Epithelial cell of proximal tubule (primary cell): ENCODE results near the gene CHMP4B. TPM values are rescaled to one million over a fixed set of nuclear protein-coding genes. Genes with fewer than 3 reads are reported as not detected.

Experiments
- DNase-seq: peaks from one replicate; pipeline ENCODE4 v3.0.0-alpha.2; 2011; ENCODE audit warnings: low read depth
- H3K4me3 ChIP-seq: 2 replicates; pipeline ENCODE4 v1.5.1; 2011; ENCODE audit warnings: low read depth, mild to moderate bottlenecking, low read length
- CTCF ChIP-seq: conservative IDR thresholded peaks from 2 replicates; pipeline ENCODE4 v1.5.1; 2012; ENCODE audit warnings: low read depth, mild to moderate bottlenecking, low read length
- total RNA-seq: library from RNA; depleted of rRNA; stranded (reverse); fragments of >200 nt; gene quantifications from 2 replicates; pipeline ENCODE4 v1.2.3, GENCODE V29; 2015

CHMP4B gene
- total RNA-seq, 1 donor from 2014 or later = 41.3 TPM

- TF ChIP-seq CTCF = no peak
- DNase-seq = no peak
- H3K4me3 ChIP-seq = no peak overlapping the region
Measured at GRCh38 chr20:33875534-33876026, 64.4 kb downstream of the CHMP4B start.

- no peak overlapping the region for H3K4me3 ChIP-seq
- no peak for TF ChIP-seq CTCF
- no peak for DNase-seq
Measured at GRCh38 chr20:33878583-33878982, 67.4 kb downstream of the CHMP4B start.

- no peak for DNase-seq
- no peak for TF ChIP-seq CTCF
- no peak overlapping the region for H3K4me3 ChIP-seq
Measured at GRCh38 chr20:33880396-33880795, 69.2 kb downstream of the CHMP4B start.

DNA sequence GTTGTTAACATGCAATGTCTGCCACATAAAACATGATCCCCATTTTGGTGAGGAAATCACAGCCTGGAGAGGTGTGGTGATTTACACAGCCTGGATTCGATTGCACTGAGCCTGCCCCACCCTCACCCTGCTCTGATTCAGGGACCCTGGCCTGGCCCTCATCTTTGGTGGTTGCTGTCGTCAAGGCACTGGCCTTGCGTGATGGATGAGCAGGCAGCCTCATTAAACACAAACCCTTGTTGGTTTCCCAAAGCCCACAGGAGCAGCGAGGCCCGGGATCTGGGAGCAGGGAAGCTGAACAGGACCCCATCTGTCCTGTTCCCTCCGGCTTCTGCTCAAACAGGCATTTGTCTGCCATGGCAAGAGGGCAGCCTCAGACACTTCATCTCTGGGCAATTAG is 70.8 kb downstream of the CHMP4B start:
- H3K4me3 ChIP-seq = no peak overlapping the region
- no peak for TF ChIP-seq CTCF
- no peak for DNase-seq

GRCh38 chr20:33882481-33882880 is 71.3 kb downstream of the CHMP4B start:
- H3K4me3 ChIP-seq = no peak overlapping the region
- TF ChIP-seq CTCF = no peak
- no peak for DNase-seq

- DNase-seq = no peak
- H3K4me3 ChIP-seq = no peak overlapping the region
- no peak for TF ChIP-seq CTCF
Measured at GRCh38 chr20:33883164-33883563, 72.0 kb downstream of the CHMP4B start.

GRCh38 chr20:33884633-33885032 is 73.5 kb downstream of the CHMP4B start:
- no peak for TF ChIP-seq CTCF
- DNase-seq = no peak

More at GRCh38 chr20:33884633-33885032, 73.5 kb downstream of the CHMP4B start:
- H3K4me3 ChIP-seq = no peak overlapping the region
